AG04450 (cell line): ENCODE results near the gene VMAC. TPM values are rescaled to one million over a fixed set of nuclear protein-coding genes. Genes with fewer than 3 reads are reported as not detected.
A peak's percentile ranks its signal among the peaks of the same experiment; 100 is the strongest.

Experiments used
- CTCF ChIA-PET: fragments of 300-600, 350-600 bp; formaldehyde crosslinking; extraction: SDS; loops from one replicate; lab custom pipeline; 2022; ENCODE audit warnings: antibody characterized with exemption, inconsistent platforms; lab: Charles Lee
- POLR2A ChIA-PET: fragments of 350-600 bp; formaldehyde crosslinking; extraction: SDS; loops from one replicate; lab custom pipeline; 2021; ENCODE audit warnings: antibody characterized with exemption, inconsistent platforms; lab: Yijun Ruan, JAX
- DNase-seq: peaks from one replicate; pipeline ENCODE4 v3.0.0-alpha.2; 2011; ENCODE audit warnings: low read depth, low spot score
- H3K27ac ChIP-seq: one replicate; pipeline ENCODE4 v1.5.1; 2012; ENCODE audit warnings: low read depth, low read length, control low read depth
- H3K27me3 ChIP-seq: one replicate; pipeline ENCODE4 v1.6.0; 2012; ENCODE audit warnings: low read length; ENCODE audit not compliant: control insufficient read depth, insufficient read depth
- H3K4me3 ChIP-seq: 2 replicates; pipeline ENCODE4 v1.5.1; 2011; ENCODE audit warnings: mild to moderate bottlenecking, low read depth, low read length, control low read depth
- H3K9me3 ChIP-seq: 2 replicates; pipeline ENCODE4 v1.5.1; 2012; ENCODE audit warnings: low read length; ENCODE audit not compliant: control insufficient read depth, insufficient read depth
- polyA plus RNA-seq: library from polyadenylated mRNA; depleted of rRNA; stranded (reverse); fragments of >200 nt; gene quantifications from 2 replicates; pipeline ENCODE4 v1.2.3, GENCODE V29; 2011
- TF ChIP-seq, protein P1 (sequence below): IDR thresholded peaks from 2 replicates; pipeline ENCODE4 v1.5.1; 2011; ENCODE audit warnings: low read depth, low read length, control low read depth, inconsistent platforms

VMAC gene
- polyA plus RNA-seq, 1 experiment, result 2.5 TPM

DNA sequence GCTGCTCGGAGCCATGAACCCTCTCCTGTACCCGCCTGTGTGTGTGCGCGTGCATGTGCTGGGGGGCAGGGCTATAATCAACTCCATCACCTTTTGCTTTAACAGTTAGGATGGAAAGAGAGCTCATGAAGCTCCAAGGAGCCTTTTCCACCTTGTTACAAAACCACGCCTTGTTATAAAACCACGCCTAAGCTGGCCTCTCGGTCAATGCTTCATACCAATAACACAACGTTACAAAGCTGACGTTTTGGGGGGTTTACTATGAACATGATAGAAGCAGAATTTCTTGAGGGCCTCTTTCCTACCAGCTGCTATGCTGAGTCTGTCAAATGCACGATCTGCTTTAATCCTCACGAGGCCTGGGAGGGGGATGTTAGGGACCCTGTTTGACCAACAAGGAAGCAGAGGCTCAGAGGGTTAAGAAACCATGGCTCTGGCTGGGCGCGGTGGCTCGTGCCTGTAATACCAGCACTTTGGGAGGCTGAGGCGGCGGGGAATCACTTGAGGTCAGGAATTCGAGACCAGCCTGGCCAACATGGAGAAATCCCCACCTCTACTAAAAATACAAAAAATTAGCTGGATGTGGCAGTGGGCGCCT, 21.3 kb downstream of the VMAC start:
- CTCF ChIA-PET, result interaction anchor here (1.4 kb wide), 1 partner anchor 122 kb away, joined by 5 read pairs; no protein-coding TSS in a partner anchor
- no peak overlapping the region for H3K27ac ChIP-seq
- no peaks in the 10 kb centered on the region for H3K27me3 ChIP-seq
- DNase-seq, result no peak
- POLR2A ChIA-PET, result no interaction called here
- H3K9me3 ChIP-seq, result no peaks in the 10 kb centered on the region; the same call in 1 of the 2 replicates
- H3K4me3 ChIP-seq, result no peak overlapping the region
- TF ChIP-seq, protein P1, sequence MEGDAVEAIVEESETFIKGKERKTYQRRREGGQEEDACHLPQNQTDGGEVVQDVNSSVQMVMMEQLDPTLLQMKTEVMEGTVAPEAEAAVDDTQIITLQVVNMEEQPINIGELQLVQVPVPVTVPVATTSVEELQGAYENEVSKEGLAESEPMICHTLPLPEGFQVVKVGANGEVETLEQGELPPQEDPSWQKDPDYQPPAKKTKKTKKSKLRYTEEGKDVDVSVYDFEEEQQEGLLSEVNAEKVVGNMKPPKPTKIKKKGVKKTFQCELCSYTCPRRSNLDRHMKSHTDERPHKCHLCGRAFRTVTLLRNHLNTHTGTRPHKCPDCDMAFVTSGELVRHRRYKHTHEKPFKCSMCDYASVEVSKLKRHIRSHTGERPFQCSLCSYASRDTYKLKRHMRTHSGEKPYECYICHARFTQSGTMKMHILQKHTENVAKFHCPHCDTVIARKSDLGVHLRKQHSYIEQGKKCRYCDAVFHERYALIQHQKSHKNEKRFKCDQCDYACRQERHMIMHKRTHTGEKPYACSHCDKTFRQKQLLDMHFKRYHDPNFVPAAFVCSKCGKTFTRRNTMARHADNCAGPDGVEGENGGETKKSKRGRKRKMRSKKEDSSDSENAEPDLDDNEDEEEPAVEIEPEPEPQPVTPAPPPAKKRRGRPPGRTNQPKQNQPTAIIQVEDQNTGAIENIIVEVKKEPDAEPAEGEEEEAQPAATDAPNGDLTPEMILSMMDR, result no peak

DNA sequence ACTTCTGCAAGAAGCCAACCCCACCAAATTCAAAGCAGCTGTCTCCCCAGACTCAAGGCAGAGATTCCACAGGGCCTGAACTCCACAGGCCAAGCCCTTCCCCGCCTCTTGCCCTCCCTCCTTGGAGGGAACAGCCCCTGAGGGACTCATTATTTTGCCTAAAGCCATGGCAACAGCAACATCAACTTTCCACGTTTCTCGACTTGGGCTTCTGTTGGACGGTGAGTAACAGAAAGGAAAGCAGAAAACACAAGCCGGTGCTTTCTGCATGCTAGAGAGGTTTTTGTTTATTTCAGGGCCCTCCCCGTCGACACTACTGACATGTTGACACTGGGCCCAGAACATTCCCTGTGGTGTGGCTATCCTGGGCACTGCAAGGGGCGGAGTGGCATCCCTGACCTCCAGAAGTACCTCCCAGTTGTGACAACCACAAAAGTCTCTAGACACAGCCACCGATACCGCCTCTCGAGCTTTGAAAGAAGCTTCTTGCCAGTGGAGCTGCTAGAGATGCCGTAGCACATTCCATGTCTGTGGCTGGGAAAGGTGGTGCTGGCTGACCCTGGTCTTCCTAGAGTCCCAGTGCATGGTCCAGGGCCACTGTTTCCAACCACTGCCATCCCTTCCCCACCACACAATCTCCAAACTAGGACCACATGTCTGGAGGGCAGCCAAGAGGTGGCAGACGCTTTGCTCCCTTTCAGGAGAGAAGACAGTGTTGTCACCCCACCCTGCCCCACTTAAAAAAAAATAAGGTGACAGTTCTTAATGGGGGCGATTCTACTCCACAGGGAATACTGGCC, 22.2 kb downstream of the VMAC start:
- POLR2A ChIA-PET, result no interaction called here
- H3K27me3 ChIP-seq, result no peaks in the 10 kb centered on the region
- DNase-seq, result no peak
- no peaks in the 10 kb centered on the region; the same call in 1 of the 2 replicates for H3K9me3 ChIP-seq
- CTCF ChIA-PET, result no interaction called here
- peak overlapping the region; percentile 31 for H3K27ac ChIP-seq
- TF ChIP-seq, protein P1, result no peak
- no peak overlapping the region for H3K4me3 ChIP-seq

DNA sequence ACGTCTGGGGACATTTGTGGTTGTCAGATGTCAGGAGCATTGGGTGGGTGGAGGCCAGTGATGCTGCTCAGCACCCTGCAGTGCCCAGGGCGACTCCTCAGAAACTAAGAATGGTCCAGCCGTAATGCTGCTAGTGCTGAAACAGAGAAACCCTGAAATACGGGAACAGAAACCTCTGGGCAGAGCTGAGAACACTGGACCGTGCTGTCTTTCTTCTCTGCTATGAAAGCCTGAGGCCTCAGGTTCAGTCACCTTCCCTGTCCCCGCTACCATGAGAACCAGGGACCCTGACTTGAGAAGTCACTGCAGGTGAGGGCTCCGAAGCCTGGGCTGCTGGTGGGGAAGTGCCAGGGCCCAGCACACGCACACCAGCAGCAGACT, 22.8 kb downstream of the VMAC start:
- TF ChIP-seq, protein P1, result no peak
- no peak for DNase-seq
- ChIA-PET POLR2A (no interaction called here), CTCF (no interaction called here)
- no peak overlapping the region for H3K4me3 ChIP-seq
- H3K27ac ChIP-seq, result no peak overlapping the region
- H3K9me3 ChIP-seq, result no peaks in the 10 kb centered on the region; the same call in 1 of the 2 replicates
- H3K27me3 ChIP-seq, result no peaks in the 10 kb centered on the region

DNA sequence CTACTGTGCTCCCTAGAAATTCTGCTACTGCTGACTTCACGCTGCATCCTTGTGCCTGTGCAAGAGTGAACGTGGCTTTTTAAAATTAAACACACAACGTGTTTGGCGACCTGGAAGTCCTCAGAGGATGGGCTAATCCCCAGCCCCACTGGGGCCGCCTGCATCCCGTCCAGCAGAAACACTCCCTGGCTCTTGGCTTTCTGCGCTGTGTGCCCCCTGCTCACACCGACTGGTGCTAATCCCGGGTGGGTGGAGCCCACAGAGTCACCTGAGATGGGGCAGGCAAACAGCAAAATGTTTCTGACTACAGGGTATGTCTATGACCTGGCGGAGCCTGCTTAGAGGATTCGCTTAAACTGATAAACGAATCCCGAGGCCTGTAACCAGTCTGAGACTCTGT, 24.5 kb downstream of the VMAC start:
- Histone ChIP-seq H3K27me3 (no peaks in the 10 kb centered on the region), H3K9me3 (no peaks in the 10 kb centered on the region; the same call in 1 of the 2 replicates), H3K27ac (no peak overlapping the region), H3K4me3 (no peak overlapping the region)
- TF ChIP-seq, protein P1, result no peak
- no peak for DNase-seq
- ChIA-PET POLR2A (no interaction called here), CTCF (no interaction called here)

DNA sequence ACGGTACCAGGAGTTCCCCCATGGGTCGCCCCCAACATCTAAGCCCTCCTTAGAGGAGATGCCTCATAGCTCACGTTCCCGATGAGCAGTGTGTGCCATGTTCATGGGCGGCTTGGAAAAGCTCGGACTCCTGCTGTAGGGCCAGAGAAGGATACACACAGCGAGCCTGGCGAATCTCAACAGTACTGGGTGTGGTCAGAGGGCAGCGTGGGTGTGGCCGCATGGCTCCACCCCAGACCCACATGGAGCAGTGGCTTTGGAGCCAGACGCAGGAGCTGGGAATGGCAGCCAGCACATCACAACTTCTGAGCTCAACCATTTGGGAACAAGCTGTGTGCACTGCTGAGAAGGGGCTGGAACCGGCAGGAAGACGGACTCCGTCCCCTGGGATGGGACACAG, 25.0 kb downstream of the VMAC start:
- ChIA-PET POLR2A (no interaction called here), CTCF (no interaction called here)
- no peaks in the 10 kb centered on the region; the same call in 1 of the 2 replicates for H3K9me3 ChIP-seq
- DNase-seq, result no peak
- no peaks in the 10 kb centered on the region for H3K27me3 ChIP-seq
- TF ChIP-seq, protein P1, result no peak
- H3K27ac ChIP-seq, result no peak overlapping the region
- no peak overlapping the region for H3K4me3 ChIP-seq
